Measurements from ENCODE around the gene MAPT.

- TF ChIP-seq CTCF (IDR thresholded peaks at IDR 0.05) (no peak), POLR2A (IDR thresholded peaks at IDR 0.05) (no peak), EP300 (IDR thresholded peaks at IDR 0.05) (no peak)
Observed at GRCh38 chr17:45861165-45861564, 33.2 kb upstream of the MAPT start.
